HUES6 (cell line): ENCODE results near the gene TMEM115.

Source experiments
- H3K27ac ChIP-seq: 2 replicates; pipeline ENCODE4 v1.7.0; 2013; ENCODE audit warnings: low read depth, mild to moderate bottlenecking, low read length, inconsistent platforms
- H3K27me3 ChIP-seq: 2 replicates; pipeline ENCODE4 v1.6.1; 2013; ENCODE audit warnings: low read length; ENCODE audit not compliant: control insufficient read depth, insufficient read depth
- H3K36me3 ChIP-seq: 2 replicates; pipeline ENCODE4 v1.6.1; 2013; ENCODE audit warnings: low read length; ENCODE audit not compliant: control insufficient read depth, insufficient read depth
- H3K4me1 ChIP-seq: 2 replicates; pipeline ENCODE4 v1.6.1; 2013; ENCODE audit warnings: low read length; ENCODE audit not compliant: control insufficient read depth, insufficient read depth
- H3K4me3 ChIP-seq: 2 replicates; pipeline ENCODE4 v1.5.1; 2013; ENCODE audit warnings: low read depth, low read length
- H3K9ac ChIP-seq: one replicate; pipeline ENCODE4 v1.6.1; 2013; ENCODE audit warnings: mild to moderate bottlenecking, low read length
- H3K9me3 ChIP-seq: 2 replicates; pipeline ENCODE4 v1.6.1; 2013; ENCODE audit warnings: low read depth, low read length; ENCODE audit not compliant: control insufficient read depth, insufficient read depth

TMEM115 gene

GRCh38 chr3:50364573-50365079 lies 5.3 kb upstream of the TMEM115 start:
- H3K9me3 ChIP-seq, result no peaks in the 10 kb centered on the region
- H3K9ac ChIP-seq, result peak overlapping the region; percentile 6
- peaks cover 7% of the 10 kb centered on the region; the same call in 1 of the 2 replicates for H3K4me1 ChIP-seq
- H3K4me3 ChIP-seq, result peak overlapping the region; percentile 87
- H3K36me3 ChIP-seq, result no peaks in the 10 kb centered on the region
- H3K27me3 ChIP-seq, result peaks cover 28% of the 10 kb centered on the region
- no peak overlapping the region for H3K27ac ChIP-seq

DNA sequence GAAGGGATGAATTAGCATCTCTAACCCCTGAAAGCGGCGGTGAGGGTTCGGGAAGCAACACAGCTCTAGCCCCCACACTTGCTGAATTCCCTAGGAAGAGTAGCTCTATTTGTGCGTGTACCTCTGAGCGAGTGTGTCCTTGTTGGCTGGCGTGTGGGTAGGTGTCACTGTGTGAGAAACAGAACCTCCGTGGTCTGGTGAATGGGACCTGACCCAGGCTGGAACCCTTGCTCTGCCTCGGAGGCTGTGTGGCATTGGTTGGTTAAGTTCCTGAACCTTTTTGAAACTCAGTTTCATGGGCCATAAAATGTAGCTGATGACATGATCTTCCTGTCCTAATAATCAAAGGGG lies 414 bp upstream of the TMEM115 start:
- Histone ChIP-seq H3K4me1 (peaks cover 33% of the 10 kb centered on the region), H3K9me3 (no peaks in the 10 kb centered on the region), H3K9ac (no peak overlapping the region), H3K4me3 (peak overlapping the region; percentile 94), H3K27me3 (peaks cover 13% of the 10 kb centered on the region), H3K27ac (no peak overlapping the region), H3K36me3 (peaks cover 23% of the 10 kb centered on the region)

- peak overlapping the region; percentile 85 for H3K9ac ChIP-seq
- peak overlapping the region; percentile 11; the same call in 1 of the 2 replicates for H3K27ac ChIP-seq
- H3K4me3 ChIP-seq, result peak overlapping the region; percentile 94
- peaks cover 30% of the 10 kb centered on the region for H3K4me1 ChIP-seq
- peaks cover 35% of the 10 kb centered on the region for H3K36me3 ChIP-seq
- H3K9me3 ChIP-seq, result no peaks in the 10 kb centered on the region
- peaks cover under 1% of the 10 kb centered on the region; the same call in 1 of the 2 replicates for H3K27me3 ChIP-seq
Observed at GRCh38 chr3:50358355-50358910, 888 bp downstream of the TMEM115 start.

DNA sequence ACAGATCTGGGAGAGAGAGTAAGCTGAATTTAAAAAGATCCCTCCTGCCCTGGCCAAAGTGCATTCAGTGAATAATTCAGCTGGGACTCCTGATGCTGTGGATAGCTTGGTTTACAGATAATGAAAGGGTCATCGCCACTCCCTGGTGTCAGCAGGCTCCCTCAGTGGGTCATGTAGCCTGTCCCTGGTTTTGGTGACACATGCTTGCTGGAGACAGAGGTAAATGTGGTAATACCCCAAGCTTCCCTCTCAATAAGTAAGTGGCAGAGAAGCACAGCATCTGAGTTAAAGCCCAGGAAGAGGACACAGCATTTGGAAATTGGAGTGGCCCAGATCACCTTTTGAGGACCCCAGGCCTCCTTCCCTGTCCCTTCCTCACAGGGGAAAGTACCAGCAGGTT lies 1.8 kb downstream of the TMEM115 start:
- no peaks in the 10 kb centered on the region for H3K9me3 ChIP-seq
- no peak overlapping the region for H3K27ac ChIP-seq
- H3K4me1 ChIP-seq, result peaks cover 30% of the 10 kb centered on the region
- peak overlapping the region; percentile 11 for H3K9ac ChIP-seq
- H3K36me3 ChIP-seq, result peaks cover 39% of the 10 kb centered on the region
- H3K4me3 ChIP-seq, result peak overlapping the region; percentile 94
- H3K27me3 ChIP-seq, result no peaks in the 10 kb centered on the region

- Histone ChIP-seq H3K27ac (no peak overlapping the region), H3K4me1 (peaks cover 31% of the 10 kb centered on the region), H3K4me3 (0 out of 2 replicates have a peak overlapping the region, but pooled peaks have one; percentile 1), H3K36me3 (peaks cover 39% of the 10 kb centered on the region), H3K27me3 (no peaks in the 10 kb centered on the region), H3K9me3 (no peaks in the 10 kb centered on the region), H3K9ac (no peak overlapping the region)
Observed at GRCh38 chr3:50356553-50356952, 2.8 kb downstream of the TMEM115 start.

- peaks cover 36% of the 10 kb centered on the region for H3K4me1 ChIP-seq
- H3K4me3 ChIP-seq, result no peak overlapping the region
- H3K36me3 ChIP-seq, result peaks cover 39% of the 10 kb centered on the region
- H3K27ac ChIP-seq, result no peak overlapping the region
- H3K9ac ChIP-seq, result no peak overlapping the region
- H3K27me3 ChIP-seq, result no peaks in the 10 kb centered on the region
- no peaks in the 10 kb centered on the region for H3K9me3 ChIP-seq
Observed at GRCh38 chr3:50355829-50356552, 3.3 kb downstream of the TMEM115 start.

DNA sequence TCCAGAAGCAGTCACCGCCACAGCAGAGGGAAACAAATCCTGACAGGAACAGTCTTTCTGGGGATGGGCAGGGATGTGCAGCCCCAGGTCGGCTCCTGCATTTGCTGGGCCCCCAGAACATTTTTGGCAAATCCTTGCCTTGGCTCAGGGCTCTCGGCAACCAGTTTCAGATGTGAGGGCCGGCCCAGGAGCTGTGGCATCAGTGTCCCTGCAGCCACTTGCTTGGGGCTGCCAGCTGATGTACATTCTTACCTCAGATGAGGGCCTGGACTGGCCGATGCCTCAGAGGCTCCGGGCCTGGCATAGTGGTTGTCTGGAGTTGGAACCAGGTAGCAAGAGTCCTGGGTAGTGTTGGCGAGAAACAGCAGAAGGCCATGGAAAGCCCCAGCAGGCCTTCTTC lies 4.5 kb downstream of the TMEM115 start:
- no peaks in the 10 kb centered on the region for H3K9me3 ChIP-seq
- H3K4me1 ChIP-seq, result peaks cover 40% of the 10 kb centered on the region
- H3K27ac ChIP-seq, result no peak overlapping the region
- H3K36me3 ChIP-seq, result peaks cover 39% of the 10 kb centered on the region
- H3K27me3 ChIP-seq, result no peaks in the 10 kb centered on the region
- H3K4me3 ChIP-seq, result no peak overlapping the region
- H3K9ac ChIP-seq, result no peak overlapping the region

DNA sequence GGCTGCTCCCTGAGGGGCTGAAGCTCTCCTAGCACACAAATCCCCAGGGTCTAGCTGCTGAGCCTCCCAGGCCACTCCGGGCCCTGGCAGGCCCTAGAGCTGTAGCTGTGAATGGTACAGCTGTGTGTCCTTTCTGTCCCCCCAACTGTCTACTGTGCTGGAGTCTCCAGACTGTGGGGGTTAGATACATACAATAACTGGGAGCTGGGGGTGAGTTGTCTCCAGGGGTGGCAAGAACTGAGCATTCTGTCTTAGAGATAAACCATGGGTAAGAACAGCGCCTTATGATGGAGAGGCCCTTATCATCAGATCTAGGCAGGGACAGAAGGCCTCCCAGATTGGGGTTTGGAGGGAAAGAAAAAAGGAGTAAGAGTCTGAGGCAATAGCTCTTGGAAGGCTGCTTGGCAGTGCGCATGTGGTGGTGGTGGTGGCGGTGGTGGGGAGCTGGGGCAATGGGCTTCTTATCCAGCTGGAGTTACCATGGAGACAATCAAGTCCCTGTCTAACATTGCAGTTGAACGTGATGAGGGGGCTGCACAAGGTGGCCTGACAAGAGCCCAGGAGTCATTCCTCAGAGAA lies 5.0 kb downstream of the TMEM115 start:
- Histone ChIP-seq H3K36me3 (peaks cover 39% of the 10 kb centered on the region), H3K4me3 (no peak overlapping the region), H3K9me3 (no peaks in the 10 kb centered on the region), H3K9ac (no peak overlapping the region), H3K27me3 (no peaks in the 10 kb centered on the region), H3K4me1 (peaks cover 40% of the 10 kb centered on the region), H3K27ac (no peak overlapping the region)

- H3K27ac ChIP-seq, result no peak overlapping the region
- no peaks in the 10 kb centered on the region for H3K9me3 ChIP-seq
- peaks cover 44% of the 10 kb centered on the region for H3K36me3 ChIP-seq
- H3K27me3 ChIP-seq, result no peaks in the 10 kb centered on the region
- peaks cover 36% of the 10 kb centered on the region for H3K4me1 ChIP-seq
- no peak overlapping the region for H3K9ac ChIP-seq
- H3K4me3 ChIP-seq, result no peak overlapping the region
Observed at GRCh38 chr3:50353245-50354004, 5.9 kb downstream of the TMEM115 start.

GRCh38 chr3:50352781-50353180 lies 6.5 kb downstream of the TMEM115 start:
- Histone ChIP-seq H3K27me3 (no peaks in the 10 kb centered on the region), H3K27ac (no peak overlapping the region), H3K4me3 (no peak overlapping the region), H3K9ac (no peak overlapping the region), H3K36me3 (peaks cover 43% of the 10 kb centered on the region), H3K4me1 (peaks cover 30% of the 10 kb centered on the region), H3K9me3 (no peaks in the 10 kb centered on the region)
